Endothelial cell of umbilical vein (primary cell): ENCODE data around the gene DNAI2. TPM values are rescaled to one million over a fixed set of nuclear protein-coding genes. Genes with fewer than 3 reads are reported as not detected.

Source experiments
- BruUV-seq: library from RNA; stranded (reverse); fragments of 400-500 nt; replicated peaks from 2 replicates; lab custom pipeline; 2021; lab: Mats Ljungman, UMichigan
- CTCF ChIA-PET: fragments of 300-600, 350-600 bp; sonication (Branson Sonifier 250); formaldehyde crosslinking; loops from one replicate; lab custom pipeline; 2021; ENCODE audit warnings: antibody characterized with exemption, inconsistent platforms; lab: Charles Lee
- POLR2A ChIA-PET: fragments of 300-600, 350-600 bp; sonication (Branson Sonifier 250); formaldehyde crosslinking; loops from one replicate; lab custom pipeline; 2021; ENCODE audit warnings: antibody characterized with exemption, inconsistent platforms; lab: Charles Lee
- DNase-seq: peaks from one replicate; pipeline ENCODE4 v3.0.0-alpha.2; 2011; ENCODE audit warnings: low read depth, low spot score
- FAIRE-seq: peaks from 2 replicates; lab custom pipeline; 2011; peaks lifted over from hg19 to GRCh38; lab: Jason Lieb, UNC
- H2AFZ ChIP-seq: 2 replicates; pipeline ENCODE4 v1.6.0; 2012; ENCODE audit warnings: low read depth, low read length, control low read depth, inconsistent platforms
- H3K27ac ChIP-seq: 2 replicates; pipeline ENCODE4 v1.5.1; 2011; ENCODE audit warnings: low read depth, mild to moderate bottlenecking, control low read depth, low read length, moderate library complexity; ENCODE audit not compliant: insufficient read depth
- H3K27me3 ChIP-seq, 2 experiments: 2 replicates each; pipeline versions ENCODE4 v1.6.0 to v1.6.1; 2011; ENCODE audit warnings: low read length in 2 of 2, mixed read lengths in 1 of 2; ENCODE audit not compliant: control insufficient read depth in 2 of 2, insufficient read depth in 2 of 2
- H3K36me3 ChIP-seq, 2 experiments: 2 replicates in 1 of 2; 3 replicates in 1 of 2; pipeline ENCODE4 v1.5.1; 2011; ENCODE audit warnings: low read length in 2 of 2, mild to moderate bottlenecking in 1 of 2, moderate library complexity in 1 of 2; ENCODE audit not compliant: control insufficient read depth in 2 of 2, insufficient read depth in 2 of 2; ENCODE audit errors: extremely low read depth in 1 of 2
- H3K4me1 ChIP-seq: 3 replicates; pipeline ENCODE4 v1.5.1; 2011; ENCODE audit warnings: mild to moderate bottlenecking, low read length; ENCODE audit not compliant: control insufficient read depth, insufficient read depth; ENCODE audit errors: extremely low read depth
- H3K4me2 ChIP-seq: 2 replicates; pipeline ENCODE4 v1.6.1; 2011; ENCODE audit warnings: low read length, control low read depth, mixed read lengths; ENCODE audit not compliant: insufficient read depth
- H3K4me3 ChIP-seq, 3 experiments: fragments of 200-600 bp in 1 of 3; sonication (generic), shearing (Covaris generic) in 1 of 3; replicated peaks in 1 of 3; 2 replicates each; pipeline ENCODE4 v1.5.1; 2011 to 2016; ENCODE audit warnings: control low read depth in 3 of 3, low read length in 3 of 3, mild to moderate bottlenecking in 2 of 3, inconsistent platforms in 1 of 3, low read depth in 1 of 3, moderate library complexity in 1 of 3; ENCODE audit not compliant: insufficient read depth in 1 of 3
- H3K79me2 ChIP-seq: 2 replicates; pipeline ENCODE4 v1.6.0; 2012; ENCODE audit warnings: low read length, inconsistent platforms; ENCODE audit not compliant: control insufficient read depth, insufficient read depth
- H3K9ac ChIP-seq: replicated peaks from 2 replicates; pipeline ENCODE3; 2011; ENCODE audit warnings: low read length, control low read depth; ENCODE audit not compliant: insufficient read depth; ENCODE audit errors: extremely low read depth
- H3K9me1 ChIP-seq: replicated peaks from 3 replicates; pipeline ENCODE4 v1.6.0; 2011; ENCODE audit warnings: mild to moderate bottlenecking, low read length; ENCODE audit not compliant: control insufficient read depth, insufficient read depth; ENCODE audit errors: extremely low read depth
- H3K9me3 ChIP-seq: replicated peaks from 2 replicates; pipeline ENCODE4 v1.5.1; 2012; ENCODE audit warnings: low read length, inconsistent platforms; ENCODE audit not compliant: control insufficient read depth, insufficient read depth
- H4K20me1 ChIP-seq: replicated peaks from 2 replicates; pipeline ENCODE3; 2011; ENCODE audit warnings: mild to moderate bottlenecking, low read length; ENCODE audit not compliant: control insufficient read depth, insufficient read depth; ENCODE audit errors: extremely low read depth
- CTCF ChIP-seq, 2 donors: IDR thresholded peaks; 1 replicate in 1 of 2; 2 replicates in 1 of 2; pipeline ENCODE4 v1.5.1; 2011; ENCODE audit warnings: low read length in 2 of 2, mild to moderate bottlenecking in 2 of 2, moderate library complexity in 2 of 2, control low read depth in 1 of 2, inconsistent platforms in 1 of 2, low read depth in 1 of 2; ENCODE audit not compliant: insufficient read depth in 1 of 2; ENCODE audit errors: extremely low read depth in 1 of 2
- EZH2 ChIP-seq: IDR thresholded peaks from 2 replicates; pipeline ENCODE4 v1.6.1; 2012; ENCODE audit warnings: borderline replicate concordance, low read depth, mild to moderate bottlenecking, moderate library complexity, low read length, inconsistent platforms; ENCODE audit not compliant: severe bottlenecking
- FOS ChIP-seq: IDR thresholded peaks from 2 replicates; pipeline ENCODE4 v1.6.1; 2011; ENCODE audit warnings: mild to moderate bottlenecking, low read length, moderate library complexity, borderline replicate concordance; ENCODE audit not compliant: insufficient read depth
- GATA2 ChIP-seq: IDR thresholded peaks from 2 replicates; pipeline ENCODE4 v1.7.0; 2011; ENCODE audit warnings: low read depth, mild to moderate bottlenecking, moderate library complexity, mixed read lengths, low read length; ENCODE audit not compliant: insufficient read length, insufficient read depth
- JUN ChIP-seq: IDR thresholded peaks from 2 replicates; pipeline ENCODE4 v1.6.1; 2011; ENCODE audit warnings: borderline replicate concordance, low read depth; ENCODE audit not compliant: insufficient read length, insufficient read depth
- MYC ChIP-seq: IDR thresholded peaks from one replicate; pipeline ENCODE4 v1.6.1; 2011; ENCODE audit warnings: mild to moderate bottlenecking, low read depth, low read length
- POLR2A ChIP-seq: IDR thresholded peaks from 2 replicates; pipeline ENCODE4 v1.6.1; 2012; ENCODE audit warnings: low read depth, mild to moderate bottlenecking, control low read depth, low read length
- POLR2AphosphoS5 ChIP-seq: IDR thresholded peaks from 2 replicates; pipeline ENCODE4 v1.6.1; 2012; ENCODE audit warnings: low read depth, mild to moderate bottlenecking, control low read depth, low read length, moderate library complexity; ENCODE audit not compliant: insufficient read depth
- dilution Hi-C: fragments of 300-500 bp; cut with MboI; formaldehyde crosslinking; loops from one replicate; pipeline ENCODE4 v1.15.0; 2019; ENCODE audit warnings: low sequenced_read_pairs; ENCODE audit not compliant: extremely low pct_ligation_motif_present
- intact Hi-C: fragments of 100-400 bp; cut with micrococcal nuclease; formaldehyde crosslinking; loops from one replicate; pipeline ENCODE4 v1.10.0; 2022
- polyA plus RNA-seq, 4 experiments: library from polyadenylated mRNA; depleted of rRNA in 3 of 4; stranded (reverse) in 3 of 4; unstranded in 1 of 4; fragments of >200 nt; gene quantifications; 2 replicates each; pipeline versions ENCODE4 v1.2.1 to v1.2.3, GENCODE V29; 2011 to 2012; ENCODE audit warnings: missing spikeins in 1 of 4
- total RNA-seq: library from RNA; stranded (reverse); gene quantifications from 2 replicates; pipeline ENCODE4 v1.2.3, GENCODE V29; 2021
- TF ChIP-seq, protein P1 (sequence below): IDR thresholded peaks from 2 replicates; pipeline ENCODE4 v1.6.1; 2011; ENCODE audit not compliant: insufficient read depth, insufficient read length

DNAI2 gene
- total and polyA plus RNA-seq, 2 donors (not counting 3 experiments of a cell fraction or from before 2014, with no cell fraction given): not detected

GRCh38 chr17:74283371-74283673, 9.3 kb downstream of the DNAI2 start:
- Histone ChIP-seq H3K4me1 (no peaks in the 10 kb centered on the region), H3K36me3 (no peaks in the 10 kb centered on the region), H3K27ac (no peak overlapping the region), H3K9ac (no peak overlapping the region), H3K27me3 (no peaks in the 10 kb centered on the region), H2AFZ (no peak overlapping the region), H3K9me3 (no peaks in the 10 kb centered on the region), H4K20me1 (no peaks in the 10 kb centered on the region), H3K4me2 (no peak overlapping the region), H3K79me2 (no peaks in the 10 kb centered on the region), H3K4me3 (no peak overlapping the region), H3K9me1 (no peaks in the 10 kb centered on the region)
- dilution Hi-C loops: no loop called here
- ChIA-PET CTCF (interaction anchor here (2.2 kb wide), 1 partner anchor 15 kb away, joined by 6 read pairs; no protein-coding TSS in a partner anchor), POLR2A (no interaction called here)
- FAIRE-seq (no peak), DNase-seq (no peak)
- intact Hi-C loops: no loop called here
- no TSS peak for BruUV-seq
- TF ChIP-seq FOS (no peak), CTCF (IDR thresholded peaks at IDR 0.05; ENCODE audit: extremely low read depth in 1 of 2, insufficient read depth in 1 of 2, low read depth in 1 of 2, low read length in 2 of 2) (no peak), POLR2AphosphoS5 (no peak), JUN (no peak), MYC (no peak), EZH2 (no peak), POLR2A (no peak), GATA2 (no peak)
- TF ChIP-seq, protein P1, sequence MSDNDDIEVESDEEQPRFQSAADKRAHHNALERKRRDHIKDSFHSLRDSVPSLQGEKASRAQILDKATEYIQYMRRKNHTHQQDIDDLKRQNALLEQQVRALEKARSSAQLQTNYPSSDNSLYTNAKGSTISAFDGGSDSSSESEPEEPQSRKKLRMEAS: no peak
